GM20431 (cell line): ENCODE data around the gene GDF10.

Experiments used
- in situ Hi-C: fragments of 300-500 bp; cut with MseI, MboI; formaldehyde crosslinking; loops from one replicate; pipeline ENCODE4 v1.15.0; 2020; ENCODE audit warnings: low sequenced_read_pairs; ENCODE audit not compliant: unreplicated experiment

The GDF10 gene

DNA sequence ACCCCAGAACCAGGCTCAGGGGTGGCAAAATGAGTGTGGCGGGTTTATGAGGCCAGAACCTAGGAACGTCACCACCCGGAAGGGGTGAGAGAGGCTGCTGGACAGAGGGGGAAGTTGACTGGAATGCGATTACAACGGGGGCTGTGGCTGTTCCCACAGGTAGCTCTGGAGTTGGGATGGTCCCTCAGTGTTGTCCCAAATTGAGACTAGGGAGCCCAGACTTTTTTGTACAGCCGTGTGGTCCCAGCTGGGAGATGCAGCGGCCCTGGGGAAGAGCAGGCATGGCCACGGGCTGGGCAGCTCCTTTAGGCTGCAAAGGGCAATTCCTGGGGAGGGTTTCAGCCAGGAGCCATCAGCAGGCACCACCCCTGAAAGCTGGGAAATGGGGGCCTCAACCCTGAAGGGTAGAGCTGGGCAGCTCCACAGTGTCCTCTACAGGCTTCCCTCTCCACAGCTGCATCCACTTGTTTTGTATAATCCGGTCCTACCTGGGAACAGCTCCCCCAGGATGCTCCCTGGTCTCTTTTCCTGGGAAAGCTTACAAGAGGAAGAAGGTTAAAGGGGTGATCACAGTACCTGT is 11.0 kb upstream of the GDF10 start:
- in situ Hi-C loops: no loop called here

DNA sequence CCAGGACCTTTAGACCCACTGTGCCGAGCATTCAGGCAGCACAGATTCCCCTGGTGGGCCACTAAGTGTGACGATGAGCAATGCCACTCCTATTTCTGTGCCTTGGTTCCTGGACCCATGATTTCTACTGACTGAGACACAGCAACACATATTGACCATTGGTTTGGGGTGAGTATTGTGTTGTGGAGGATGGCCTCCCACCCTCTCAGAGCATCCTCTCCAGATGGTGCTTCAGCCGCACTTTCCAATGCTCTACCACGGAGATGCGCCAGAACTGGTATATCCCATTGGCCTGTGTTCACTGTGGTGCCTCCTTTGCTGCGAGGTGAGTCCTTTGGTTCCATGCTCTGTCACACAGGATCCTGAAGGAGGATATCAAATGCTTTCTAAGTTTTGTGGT is 10.1 kb upstream of the GDF10 start:
- in situ Hi-C loops: no loop called here

DNA sequence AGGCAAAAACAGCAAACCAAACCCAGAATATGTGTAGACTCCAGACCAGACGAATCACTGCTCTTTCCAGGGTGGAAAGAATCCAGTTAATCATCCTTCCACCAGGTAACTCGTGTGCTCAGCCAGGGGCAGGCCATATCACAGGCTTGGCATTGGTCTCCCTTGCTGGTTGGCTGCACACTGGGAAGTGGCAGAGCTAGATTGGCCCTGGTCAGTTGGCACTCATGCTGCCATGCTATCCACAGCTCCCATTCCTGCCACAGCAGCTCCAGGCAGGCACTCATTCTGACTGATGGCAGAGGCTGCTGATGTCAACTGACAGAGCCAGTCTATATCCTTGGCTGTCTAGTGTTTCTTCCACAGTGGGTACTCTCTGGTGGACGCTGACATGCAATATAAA is 9.7 kb upstream of the GDF10 start:
- in situ Hi-C loops: no loop called here

DNA sequence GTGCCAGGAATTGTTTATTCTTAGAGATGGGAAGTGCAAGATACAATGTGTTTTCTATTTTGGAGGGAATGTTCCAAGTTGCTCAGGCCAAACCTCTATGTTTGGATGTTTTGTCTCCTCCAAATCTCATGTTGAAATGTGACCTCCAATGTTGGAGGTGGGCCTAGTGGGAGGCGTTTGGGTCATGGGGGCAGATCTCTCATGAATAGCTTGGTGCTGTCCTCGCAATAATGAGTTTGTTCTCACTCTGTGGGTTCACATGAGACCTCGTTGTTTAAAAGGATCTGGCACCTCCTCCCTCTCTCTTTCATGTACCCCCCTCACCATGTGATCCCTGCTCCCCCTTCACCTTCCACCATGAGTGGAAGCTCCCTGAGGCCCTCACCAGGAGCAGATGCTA is 8.3 kb upstream of the GDF10 start:
- in situ Hi-C loops: no loop called here

GRCh38 chr10:47294057-47294456 is 5.9 kb upstream of the GDF10 start:
- in situ Hi-C loops: no loop called here

DNA sequence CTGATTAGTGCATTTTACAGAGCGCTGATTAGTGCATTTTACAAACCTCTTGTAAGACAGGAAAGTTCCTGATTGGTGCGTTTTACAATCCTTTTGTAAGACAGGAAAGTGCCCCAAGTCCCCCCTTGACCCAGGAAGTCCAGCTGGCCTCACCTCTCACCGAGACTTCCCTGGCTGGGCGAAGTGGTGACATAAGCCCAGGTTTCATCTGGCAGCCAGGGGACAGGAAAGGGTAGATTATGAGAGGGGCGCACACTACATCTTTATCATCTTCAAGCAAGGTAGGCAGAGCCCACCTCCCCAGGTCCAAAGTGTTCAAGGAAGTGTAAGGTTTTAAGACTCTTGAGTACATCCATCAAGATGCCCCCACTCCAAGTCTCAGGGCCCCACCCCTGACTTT is 5.5 kb upstream of the GDF10 start:
- in situ Hi-C loops: no loop called here

DNA sequence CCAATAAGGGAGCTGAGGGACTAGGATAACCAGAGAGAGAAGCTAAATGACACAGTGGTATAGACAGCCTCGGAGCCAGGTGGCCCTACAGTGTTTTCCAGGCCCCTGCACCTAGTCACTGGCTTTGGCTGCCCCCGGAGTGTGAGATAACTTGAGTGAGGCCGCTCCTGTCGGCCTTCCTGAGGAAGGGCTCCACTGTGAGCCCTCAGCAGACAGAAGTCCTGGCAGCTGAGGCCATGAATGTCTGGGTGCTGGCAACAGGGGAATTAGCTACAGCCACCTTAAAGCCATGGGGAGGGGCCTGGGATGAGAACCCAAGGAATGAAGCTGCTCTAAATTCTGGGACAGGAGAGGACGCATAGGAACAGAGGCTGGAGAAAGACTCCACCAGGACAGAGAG is 4.6 kb upstream of the GDF10 start:
- in situ Hi-C loops: no loop called here

- in situ Hi-C loops: no loop called here
Measured at GRCh38 chr10:47296156-47296894, 3.7 kb upstream of the GDF10 start.

DNA sequence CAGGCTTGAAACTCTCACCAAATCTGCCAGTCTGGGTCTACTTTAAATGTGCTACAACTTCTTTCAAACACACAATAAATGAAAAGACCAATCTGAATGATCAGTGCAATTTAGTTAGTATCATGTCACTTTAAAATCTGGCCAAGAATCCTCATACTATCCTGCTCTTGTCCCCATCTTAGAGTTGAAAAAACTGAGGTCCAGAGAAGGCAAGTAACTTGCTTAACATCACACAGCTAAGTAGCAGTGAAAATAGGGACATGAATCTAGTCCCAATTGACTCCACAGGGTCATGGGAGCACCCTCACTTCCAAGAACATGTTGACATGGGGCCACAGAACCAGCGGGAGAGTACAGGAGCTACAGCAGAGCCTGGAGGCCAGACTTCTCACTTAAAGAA is 3.1 kb upstream of the GDF10 start:
- in situ Hi-C loops: no loop called here

DNA sequence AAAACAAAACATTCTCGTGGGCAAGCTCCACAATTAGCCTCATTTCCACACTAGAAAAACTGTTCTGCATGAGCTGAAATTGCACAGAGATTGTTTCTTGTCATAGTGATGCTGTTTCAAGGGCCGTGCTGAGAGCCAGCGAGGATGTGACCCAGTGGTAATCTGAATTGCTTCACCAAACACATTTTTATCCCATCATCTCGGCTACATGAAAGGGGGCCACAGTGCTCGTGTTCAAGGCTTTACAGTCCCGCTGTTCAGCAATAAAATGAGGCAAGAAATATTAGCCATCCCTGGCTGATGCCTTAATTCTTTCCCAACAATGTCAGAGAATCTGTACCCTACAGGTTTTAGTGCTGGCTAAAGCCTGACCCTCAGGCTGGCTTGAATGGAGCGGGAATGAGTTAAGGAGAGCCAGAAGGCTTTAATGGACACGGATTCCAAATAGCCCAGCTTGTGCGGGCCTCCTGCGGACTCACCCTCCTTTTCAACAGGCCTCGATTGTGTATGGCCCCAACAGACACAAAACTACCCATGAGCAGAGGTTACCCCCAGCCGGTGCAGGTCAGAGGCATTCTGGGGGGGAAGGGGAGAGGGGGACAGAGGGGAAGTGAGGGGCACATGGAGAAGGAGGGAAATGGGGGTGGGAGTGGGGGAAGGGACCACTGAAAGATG is 2.0 kb upstream of the GDF10 start:
- in situ Hi-C loops: no loop called here

DNA sequence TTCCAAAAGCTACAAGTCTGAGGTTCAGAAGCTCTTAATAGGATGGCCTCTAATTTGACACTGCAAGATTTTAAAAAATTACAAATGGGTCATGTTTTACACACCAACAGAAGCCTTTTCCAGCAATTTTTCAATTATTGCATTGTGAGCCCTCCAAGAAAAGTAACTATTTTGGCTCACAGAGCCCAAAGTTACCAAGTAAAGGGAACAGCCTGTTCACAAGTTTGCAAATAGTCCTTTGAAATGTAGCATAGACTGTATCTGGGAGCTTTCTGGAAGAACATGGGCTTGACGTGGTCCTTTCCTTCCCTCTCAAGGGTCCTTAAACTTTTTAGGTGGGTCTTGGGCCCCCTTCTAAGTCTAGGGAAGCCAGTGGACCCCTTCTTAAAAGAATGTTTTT is 1.3 kb upstream of the GDF10 start:
- in situ Hi-C loops: no loop called here

DNA sequence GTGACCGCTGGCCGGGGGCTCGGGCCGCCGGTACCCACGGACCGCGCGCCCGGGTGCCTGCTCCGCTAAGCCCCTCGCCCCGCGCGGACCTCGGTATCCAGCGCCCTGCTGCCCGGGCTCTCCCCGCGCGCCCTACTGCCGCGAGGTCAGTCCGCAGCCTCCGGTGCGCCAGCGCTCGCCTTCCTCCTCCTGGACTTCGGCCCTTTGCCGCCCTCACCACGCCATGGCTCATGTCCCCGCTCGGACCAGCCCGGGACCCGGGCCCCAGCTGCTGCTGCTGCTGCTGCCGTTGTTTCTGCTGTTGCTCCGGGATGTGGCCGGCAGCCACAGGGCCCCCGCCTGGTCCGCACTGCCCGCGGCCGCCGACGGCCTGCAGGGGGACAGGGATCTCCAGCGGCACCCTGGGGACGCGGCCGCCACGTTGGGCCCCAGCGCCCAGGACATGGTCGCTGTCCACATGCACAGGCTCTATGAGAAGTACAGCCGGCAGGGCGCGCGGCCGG is 483 bp downstream of the GDF10 start:
- in situ Hi-C loops: loop anchor here (10.0 kb wide), 1 partner anchor 266 kb away; no protein-coding TSS in a partner anchor

DNA sequence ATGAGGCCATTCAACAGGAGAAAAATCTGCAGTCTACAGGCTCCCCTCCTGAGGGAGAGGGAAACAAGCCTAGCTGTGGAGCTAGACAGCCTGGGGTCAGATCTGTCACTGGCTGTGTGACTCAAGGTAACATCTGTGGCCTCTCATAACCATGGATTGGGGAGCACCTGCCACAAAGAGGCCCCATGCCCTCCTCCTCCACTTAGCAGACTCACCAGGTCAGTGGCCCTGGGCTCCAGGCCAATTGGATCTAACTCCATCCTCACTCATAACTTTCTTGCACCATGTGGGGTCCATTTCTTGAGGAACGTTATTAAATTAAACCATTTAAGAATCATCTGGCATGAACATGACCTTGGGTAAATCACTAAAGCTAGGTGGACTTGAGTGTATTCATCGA is 1.8 kb downstream of the GDF10 start:
- in situ Hi-C loops: loop anchor here (10.0 kb wide), 1 partner anchor 267 kb away; no protein-coding TSS in a partner anchor

DNA sequence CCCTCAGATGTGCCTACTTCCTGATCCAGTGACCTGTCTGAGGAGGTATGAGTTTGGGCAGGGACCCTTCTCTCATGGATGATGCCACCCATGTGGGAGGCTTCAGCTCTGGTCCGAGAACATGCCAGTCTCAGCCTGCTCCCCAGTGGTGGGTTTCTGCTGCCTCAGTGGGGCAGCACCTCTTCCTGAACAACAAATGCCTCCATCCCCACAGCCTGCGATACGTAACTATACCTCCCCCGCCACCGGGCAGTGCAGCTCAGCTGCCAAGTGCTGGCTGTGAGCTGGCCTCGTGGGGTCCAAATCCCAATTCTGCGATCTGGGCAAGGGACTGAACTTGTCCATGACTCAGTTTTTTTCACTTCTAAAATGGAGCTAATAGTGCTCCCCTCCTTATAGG is 3.1 kb downstream of the GDF10 start:
- in situ Hi-C loops: loop anchor here (10.0 kb wide), 1 partner anchor 268 kb away; no protein-coding TSS in a partner anchor

GRCh38 chr10:47303866-47304265 is 3.9 kb downstream of the GDF10 start:
- in situ Hi-C loops: loop anchor here (10.0 kb wide), 1 partner anchor 269 kb away; no protein-coding TSS in a partner anchor

GRCh38 chr10:47305566-47305965 is 5.6 kb downstream of the GDF10 start:
- in situ Hi-C loops: loop anchor here (10.0 kb wide), 1 partner anchor 271 kb away; no protein-coding TSS in a partner anchor

GRCh38 chr10:47306387-47307210 is 6.6 kb downstream of the GDF10 start:
- in situ Hi-C loops: loop anchor here (10.0 kb wide), 1 partner anchor 272 kb away; no protein-coding TSS in a partner anchor

DNA sequence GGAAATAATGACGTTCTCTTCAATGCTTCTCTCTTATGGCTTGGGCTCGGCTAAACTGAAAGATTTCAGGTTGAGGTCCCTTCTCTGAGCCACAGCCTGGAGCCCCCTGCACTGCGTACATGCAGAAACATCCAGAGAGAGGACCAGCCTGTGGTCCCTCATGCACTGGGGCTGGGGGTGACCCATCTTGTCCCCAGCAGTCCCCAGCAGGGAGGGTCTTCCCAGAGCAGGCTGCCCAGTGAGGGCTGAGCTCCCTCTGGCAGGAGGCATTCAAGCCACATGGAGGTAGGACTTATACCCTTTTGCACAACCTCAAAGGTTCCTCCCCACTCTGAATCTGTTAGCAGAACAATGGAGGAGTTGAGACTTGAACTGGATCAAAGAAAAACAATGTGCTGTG is 7.4 kb downstream of the GDF10 start:
- in situ Hi-C loops: loop anchor here (10.0 kb wide), 1 partner anchor 273 kb away; no protein-coding TSS in a partner anchor

GRCh38 chr10:47308775-47309174 is 8.8 kb downstream of the GDF10 start:
- in situ Hi-C loops: loop anchor here (10.0 kb wide), 1 partner anchor 274 kb away; no protein-coding TSS in a partner anchor
